Endothelial cell of umbilical vein (primary cell): ENCODE results near the gene ZNF618. TPM values are rescaled to one million over a fixed set of nuclear protein-coding genes. Genes with fewer than 3 reads are reported as not detected.

Experiments used
- BruUV-seq: library from RNA; stranded (reverse); fragments of 400-500 nt; replicated peaks from 2 replicates; lab custom pipeline; 2021; lab: Mats Ljungman, UMichigan
- CTCF ChIA-PET: fragments of 300-600, 350-600 bp; sonication (Branson Sonifier 250); formaldehyde crosslinking; loops from one replicate; lab custom pipeline; 2021; ENCODE audit warnings: antibody characterized with exemption, inconsistent platforms; lab: Charles Lee
- POLR2A ChIA-PET: fragments of 300-600, 350-600 bp; sonication (Branson Sonifier 250); formaldehyde crosslinking; loops from one replicate; lab custom pipeline; 2021; ENCODE audit warnings: antibody characterized with exemption, inconsistent platforms; lab: Charles Lee
- DNase-seq: peaks from one replicate; pipeline ENCODE4 v3.0.0-alpha.2; 2011; ENCODE audit warnings: low read depth, low spot score
- FAIRE-seq: peaks from 2 replicates; lab custom pipeline; 2011; peaks lifted over from hg19 to GRCh38; lab: Jason Lieb, UNC
- H2AFZ ChIP-seq: 2 replicates; pipeline ENCODE4 v1.6.0; 2012; ENCODE audit warnings: low read depth, low read length, control low read depth, inconsistent platforms
- H3K27ac ChIP-seq: 2 replicates; pipeline ENCODE4 v1.5.1; 2011; ENCODE audit warnings: low read depth, mild to moderate bottlenecking, control low read depth, low read length, moderate library complexity; ENCODE audit not compliant: insufficient read depth
- H3K27me3 ChIP-seq, 2 experiments: 2 replicates each; pipeline versions ENCODE4 v1.6.0 to v1.6.1; 2011; ENCODE audit warnings: low read length in 2 of 2, mixed read lengths in 1 of 2; ENCODE audit not compliant: control insufficient read depth in 2 of 2, insufficient read depth in 2 of 2
- H3K36me3 ChIP-seq, 2 experiments: 2 replicates in 1 of 2; 3 replicates in 1 of 2; pipeline ENCODE4 v1.5.1; 2011; ENCODE audit warnings: low read length in 2 of 2, mild to moderate bottlenecking in 1 of 2, moderate library complexity in 1 of 2; ENCODE audit not compliant: control insufficient read depth in 2 of 2, insufficient read depth in 2 of 2; ENCODE audit errors: extremely low read depth in 1 of 2
- H3K4me1 ChIP-seq: 3 replicates; pipeline ENCODE4 v1.5.1; 2011; ENCODE audit warnings: mild to moderate bottlenecking, low read length; ENCODE audit not compliant: control insufficient read depth, insufficient read depth; ENCODE audit errors: extremely low read depth
- H3K4me2 ChIP-seq: 2 replicates; pipeline ENCODE4 v1.6.1; 2011; ENCODE audit warnings: low read length, control low read depth, mixed read lengths; ENCODE audit not compliant: insufficient read depth
- H3K4me3 ChIP-seq, 3 experiments: fragments of 200-600 bp in 1 of 3; sonication (generic), shearing (Covaris generic) in 1 of 3; replicated peaks in 1 of 3; 2 replicates each; pipeline ENCODE4 v1.5.1; 2011 to 2016; ENCODE audit warnings: control low read depth in 3 of 3, low read length in 3 of 3, mild to moderate bottlenecking in 2 of 3, inconsistent platforms in 1 of 3, low read depth in 1 of 3, moderate library complexity in 1 of 3; ENCODE audit not compliant: insufficient read depth in 1 of 3
- H3K79me2 ChIP-seq: 2 replicates; pipeline ENCODE4 v1.6.0; 2012; ENCODE audit warnings: low read length, inconsistent platforms; ENCODE audit not compliant: control insufficient read depth, insufficient read depth
- H3K9ac ChIP-seq: replicated peaks from 2 replicates; pipeline ENCODE3; 2011; ENCODE audit warnings: low read length, control low read depth; ENCODE audit not compliant: insufficient read depth; ENCODE audit errors: extremely low read depth
- H3K9me1 ChIP-seq: replicated peaks from 3 replicates; pipeline ENCODE4 v1.6.0; 2011; ENCODE audit warnings: mild to moderate bottlenecking, low read length; ENCODE audit not compliant: control insufficient read depth, insufficient read depth; ENCODE audit errors: extremely low read depth
- H3K9me3 ChIP-seq: replicated peaks from 2 replicates; pipeline ENCODE4 v1.5.1; 2012; ENCODE audit warnings: low read length, inconsistent platforms; ENCODE audit not compliant: control insufficient read depth, insufficient read depth
- H4K20me1 ChIP-seq: replicated peaks from 2 replicates; pipeline ENCODE3; 2011; ENCODE audit warnings: mild to moderate bottlenecking, low read length; ENCODE audit not compliant: control insufficient read depth, insufficient read depth; ENCODE audit errors: extremely low read depth
- CTCF ChIP-seq, 2 donors: IDR thresholded peaks; 1 replicate in 1 of 2; 2 replicates in 1 of 2; pipeline ENCODE4 v1.5.1; 2011; ENCODE audit warnings: low read length in 2 of 2, mild to moderate bottlenecking in 2 of 2, moderate library complexity in 2 of 2, control low read depth in 1 of 2, inconsistent platforms in 1 of 2, low read depth in 1 of 2; ENCODE audit not compliant: insufficient read depth in 1 of 2; ENCODE audit errors: extremely low read depth in 1 of 2
- EZH2 ChIP-seq: IDR thresholded peaks from 2 replicates; pipeline ENCODE4 v1.6.1; 2012; ENCODE audit warnings: borderline replicate concordance, low read depth, mild to moderate bottlenecking, moderate library complexity, low read length, inconsistent platforms; ENCODE audit not compliant: severe bottlenecking
- FOS ChIP-seq: IDR thresholded peaks from 2 replicates; pipeline ENCODE4 v1.6.1; 2011; ENCODE audit warnings: mild to moderate bottlenecking, low read length, moderate library complexity, borderline replicate concordance; ENCODE audit not compliant: insufficient read depth
- GATA2 ChIP-seq: IDR thresholded peaks from 2 replicates; pipeline ENCODE4 v1.7.0; 2011; ENCODE audit warnings: low read depth, mild to moderate bottlenecking, moderate library complexity, mixed read lengths, low read length; ENCODE audit not compliant: insufficient read length, insufficient read depth
- JUN ChIP-seq: IDR thresholded peaks from 2 replicates; pipeline ENCODE4 v1.6.1; 2011; ENCODE audit warnings: borderline replicate concordance, low read depth; ENCODE audit not compliant: insufficient read length, insufficient read depth
- MAX ChIP-seq: IDR thresholded peaks from 2 replicates; pipeline ENCODE4 v1.6.1; 2011; ENCODE audit not compliant: insufficient read depth, insufficient read length
- MYC ChIP-seq: IDR thresholded peaks from one replicate; pipeline ENCODE4 v1.6.1; 2011; ENCODE audit warnings: mild to moderate bottlenecking, low read depth, low read length
- POLR2A ChIP-seq: IDR thresholded peaks from 2 replicates; pipeline ENCODE4 v1.6.1; 2012; ENCODE audit warnings: low read depth, mild to moderate bottlenecking, control low read depth, low read length
- POLR2AphosphoS5 ChIP-seq: IDR thresholded peaks from 2 replicates; pipeline ENCODE4 v1.6.1; 2012; ENCODE audit warnings: low read depth, mild to moderate bottlenecking, control low read depth, low read length, moderate library complexity; ENCODE audit not compliant: insufficient read depth
- dilution Hi-C: fragments of 300-500 bp; cut with MboI; formaldehyde crosslinking; loops from one replicate; pipeline ENCODE4 v1.15.0; 2019; ENCODE audit warnings: low sequenced_read_pairs; ENCODE audit not compliant: extremely low pct_ligation_motif_present
- intact Hi-C: fragments of 100-400 bp; cut with micrococcal nuclease; formaldehyde crosslinking; loops from one replicate; pipeline ENCODE4 v1.10.0; 2022
- polyA plus RNA-seq, 4 experiments: library from polyadenylated mRNA; depleted of rRNA in 3 of 4; stranded (reverse) in 3 of 4; unstranded in 1 of 4; fragments of >200 nt; gene quantifications; 2 replicates each; pipeline versions ENCODE4 v1.2.1 to v1.2.3, GENCODE V29; 2011 to 2012; ENCODE audit warnings: missing spikeins in 1 of 4
- total RNA-seq: library from RNA; stranded (reverse); gene quantifications from 2 replicates; pipeline ENCODE4 v1.2.3, GENCODE V29; 2021

Gene ZNF618
- total and polyA plus RNA-seq, 2 donors (not counting 3 experiments of a cell fraction or from before 2014, with no cell fraction given): 22.6 to 80.3 TPM

GRCh38 chr9:114078021-114078780 lies 202.1 kb downstream of the ZNF618 start, which contains the start of gene AMBP:
Gene AMBP (minus strand): TSS chr9:114078300. CDS start chr9:114078209, 91 bp downstream.
- Histone ChIP-seq H3K4me1 (no peaks in the 10 kb centered on the region), H2AFZ (no peak within 1 kb of the TSS), H3K9me3 (no peaks in the 10 kb centered on the region), H3K27me3 (peaks cover 2 to 16% of the 10 kb centered on the region in 2 experiments), H4K20me1 (no peaks in the 10 kb centered on the region), H3K27ac (no peak within 1 kb of the TSS), H3K9ac (no peak within 1 kb of the TSS), H3K9me1 (no peaks in the 10 kb centered on the region), H3K4me2 (no peak within 1 kb of the TSS), H3K4me3 (no peak within 1 kb of the TSS), H3K36me3 (no peaks in the 10 kb centered on the region), H3K79me2 (no peaks in the 10 kb centered on the region)
- ChIA-PET POLR2A (no interaction called here), CTCF (interaction anchor here (0.9 to 3.8 kb wide), 4 partner anchors 94 to 341 kb away, joined by 3 to 15 read pairs (median 4); no protein-coding TSS in a partner anchor)
- TF ChIP-seq MAX: no peak
- TF ChIP-seq GATA2: no peak
- no peak for TF ChIP-seq JUN
- no peak for TF ChIP-seq EZH2
- no peak for TF ChIP-seq POLR2AphosphoS5
- TF ChIP-seq POLR2A: no peak
- no peak for TF ChIP-seq MYC
- TF ChIP-seq FOS: no peak
- no peak for TF ChIP-seq CTCF (IDR thresholded peaks at IDR 0.05; ENCODE audit: extremely low read depth in 1 of 2, insufficient read depth in 1 of 2, low read depth in 1 of 2, low read length in 2 of 2)
- DNase-seq (no peak), FAIRE-seq (no peak)
- dilution Hi-C loops (loop anchor here (25.0 kb wide), 1 partner anchor 209 kb away; no protein-coding TSS in a partner anchor), intact Hi-C loops (no loop called here)
- BruUV-seq: no TSS peak
